HCT116 (cell line): ENCODE measurements around the gene EXOC6B. TPM values are rescaled to one million over a fixed set of nuclear protein-coding genes. Genes with fewer than 3 reads are reported as not detected.

Experiments
- ATAC-seq: fragments of 200-7000 bp; cut with Tn5 transposase; 2 replicates; pipeline ENCODE4 v1.9.1; 2020; ENCODE audit warnings: mild to moderate bottlenecking, moderate library complexity
- BruUV-seq: library from RNA; stranded (reverse); fragments of 400-500 nt; replicated peaks from 2 replicates; lab custom pipeline; 2021; lab: Mats Ljungman, UMichigan
- CTCF ChIA-PET: fragments of 300-600 bp; sonication (Branson Sonifier 250); formaldehyde crosslinking; loops from one replicate; lab custom pipeline; 2021; ENCODE audit warnings: antibody characterized with exemption; lab: Charles Lee
- POLR2A ChIA-PET: fragments of 300-600, 350-600 bp; sonication (Branson Sonifier 250); formaldehyde crosslinking; loops from one replicate; lab custom pipeline; 2021; ENCODE audit warnings: antibody characterized with exemption; lab: Charles Lee
- RAD21 ChIA-PET, 2 experiments: fragments of 300-600 bp; sonication (Branson Sonifier 250); formaldehyde crosslinking; loops; one replicate each; lab custom pipeline; 2023; ENCODE audit warnings: low total read pairs in 2 of 2; ENCODE audit not compliant: uncharacterized antibody in 2 of 2, unreplicated experiment in 2 of 2, low non-redundant PET in 1 of 2; lab: Charles Lee
- DNase-seq: peaks from one replicate; pipeline ENCODE4 v3.0.0-alpha.2; 2010; ENCODE audit warnings: low read depth, low spot score
- H2AFZ ChIP-seq: fragments of 200-600 bp; shearing (Covaris generic), sonication (generic); 2 replicates; pipeline ENCODE4 v1.6.1; 2017; ENCODE audit warnings: low read depth, mixed run types, mixed read lengths, antibody characterized with exemption, low read length; ENCODE audit not compliant: poor library complexity, severe bottlenecking
- H3K27ac ChIP-seq: 2 replicates; pipeline ENCODE4 v1.5.1; 2012; ENCODE audit warnings: low read depth, low read length
- H3K27me3 ChIP-seq: fragments of 200-600 bp; sonication (generic); 2 replicates; pipeline ENCODE4 v1.6.1; 2016; ENCODE audit warnings: mixed run types, low read length, mixed read lengths; ENCODE audit not compliant: insufficient read depth
- H3K36me3 ChIP-seq, 2 experiments: fragments of 200-500 bp in 1 of 2; fragments of 200-600 bp in 1 of 2; sonication (Bioruptor generic) in 1 of 2; sonication (generic) in 1 of 2; 2 replicates each; pipeline versions ENCODE4 v1.5.1 to v1.6.1; 2014 to 2016; ENCODE audit warnings: low read length in 2 of 2, inconsistent platforms in 1 of 2, mixed read lengths in 1 of 2, mixed run types in 1 of 2; ENCODE audit not compliant: insufficient read depth in 2 of 2, control insufficient read depth in 1 of 2
- H3K4me1 ChIP-seq, 2 experiments: fragments of 200-600 bp in 1 of 2; sonication (generic) in 1 of 2; 2 replicates each; pipeline versions ENCODE4 v1.5.1 to v1.6.1; 2012 to 2017; ENCODE audit warnings: low read length in 2 of 2, inconsistent platforms in 1 of 2, mild to moderate bottlenecking in 1 of 2, mixed read lengths in 1 of 2, mixed run types in 1 of 2, moderate library complexity in 1 of 2; ENCODE audit not compliant: insufficient read depth in 2 of 2, control insufficient read depth in 1 of 2
- H3K4me2 ChIP-seq: fragments of 200-600 bp; sonication (generic); 2 replicates; pipeline ENCODE4 v1.6.1; 2017; ENCODE audit warnings: mixed run types, low read length, mixed read lengths
- H3K4me3 ChIP-seq, 2 experiments: fragments of 200-600 bp in 1 of 2; sonication (generic) in 1 of 2; replicated peaks in 1 of 2; 2 replicates each; pipeline ENCODE4 v1.5.1; 2011 to 2016; ENCODE audit warnings: low read length in 2 of 2, control low read depth in 1 of 2, low read depth in 1 of 2, mild to moderate bottlenecking in 1 of 2, mixed read lengths in 1 of 2, mixed run types in 1 of 2
- H3K79me2 ChIP-seq: fragments of 200-600 bp; sonication (generic); 2 replicates; pipeline ENCODE4 v1.6.1; 2017; ENCODE audit warnings: mild to moderate bottlenecking, mixed run types, low read length, moderate library complexity, mixed read lengths; ENCODE audit not compliant: insufficient read depth
- H3K9ac ChIP-seq: fragments of 200-600 bp; sonication (generic); 2 replicates; pipeline ENCODE4 v1.6.1; 2016; ENCODE audit warnings: low read length, mixed read lengths
- H3K9me2 ChIP-seq: fragments of 200-600 bp; sonication (generic), shearing (Covaris generic); 2 replicates; pipeline ENCODE4 v1.6.1; 2017; ENCODE audit warnings: mixed run types, mild to moderate bottlenecking, moderate library complexity; ENCODE audit not compliant: insufficient read depth
- H3K9me3 ChIP-seq, 2 experiments: fragments of 200-500 bp in 1 of 2; fragments of 200-600 bp in 1 of 2; sonication (Bioruptor generic) in 1 of 2; sonication (generic) in 1 of 2; 2 replicates each; pipeline ENCODE4 v1.6.1; 2014 to 2017; ENCODE audit warnings: low read length in 2 of 2, mixed read lengths in 2 of 2, inconsistent platforms in 1 of 2, low read depth in 1 of 2, mild to moderate bottlenecking in 1 of 2, mixed run types in 1 of 2, moderate library complexity in 1 of 2; ENCODE audit not compliant: control insufficient read depth in 1 of 2, insufficient read depth in 1 of 2
- H4K20me1 ChIP-seq: fragments of 200-600 bp; sonication (generic), shearing (Covaris generic); 2 replicates; pipeline ENCODE4 v1.6.1; 2017; ENCODE audit warnings: mixed run types, mild to moderate bottlenecking, moderate library complexity; ENCODE audit not compliant: insufficient read depth
- CEBPB ChIP-seq: IDR thresholded peaks from 2 replicates; pipeline ENCODE4 v1.6.1; 2012; ENCODE audit warnings: low read depth
- ELF1 ChIP-seq: IDR thresholded peaks from 2 replicates; pipeline ENCODE4 v1.6.1; 2012; ENCODE audit warnings: low read depth, borderline replicate concordance
- EZH2 ChIP-seq: fragments of 200-600 bp; sonication (generic); IDR thresholded peaks from 2 replicates; pipeline ENCODE4 v1.6.1; 2017; ENCODE audit warnings: antibody characterized with exemption, mixed run types
- EZH2phosphoT487 ChIP-seq: fragments of 200-600 bp; IDR thresholded peaks from 2 replicates; pipeline ENCODE4 v1.6.1; 2018; ENCODE audit warnings: antibody characterized with exemption, borderline replicate concordance
- FOSL1 ChIP-seq: IDR thresholded peaks from 2 replicates; pipeline ENCODE4 v1.6.1; 2012; ENCODE audit warnings: low read depth
- POLR2A ChIP-seq: IDR thresholded peaks from 2 replicates; pipeline ENCODE4 v1.7.0; 2011; ENCODE audit warnings: borderline replicate concordance; ENCODE audit not compliant: insufficient read depth, insufficient read length; ENCODE audit errors: extremely low read depth
- RAD21 ChIP-seq: IDR thresholded peaks from 2 replicates; pipeline ENCODE4 v1.6.1; 2012; ENCODE audit warnings: low read depth, mild to moderate bottlenecking
- SIN3A ChIP-seq: IDR thresholded peaks from 2 replicates; pipeline ENCODE4 v1.6.1; 2012; ENCODE audit warnings: low read depth
- SRF ChIP-seq: IDR thresholded peaks from 2 replicates; pipeline ENCODE4 v1.6.1; 2012; ENCODE audit warnings: low read depth
- TCF7L2 ChIP-seq: IDR thresholded peaks from 2 replicates; pipeline ENCODE4 v1.7.0; 2011; ENCODE audit warnings: borderline replicate concordance, inconsistent platforms; ENCODE audit not compliant: insufficient read depth, insufficient read length; ENCODE audit errors: extremely low read depth
- intact Hi-C: fragments of 100-400 bp; cut with micrococcal nuclease; formaldehyde crosslinking; loops from 2 replicates; pipeline ENCODE4 v1.10.0; 2022
- total RNA-seq: library from RNA; stranded (reverse); gene quantifications from one replicate; pipeline ENCODE4 v1.2.1, GENCODE V29; 2021; ENCODE audit not compliant: unreplicated experiment
- TF ChIP-seq, protein P1 (sequence below): IDR thresholded peaks from 2 replicates; pipeline ENCODE4 v1.6.1; 2012; ENCODE audit warnings: low read depth
- TF ChIP-seq, protein P2 (sequence below), 3 experiments: fragments of 200-600 bp in 1 of 3; sonication (generic) in 1 of 3; IDR thresholded peaks in 2 of 3; conservative IDR thresholded peaks in 1 of 3; 2 replicates each; pipeline ENCODE4 v1.5.1; 2012 to 2017; ENCODE audit warnings: low read depth in 2 of 3, low read length in 2 of 3, antibody characterized with exemption in 1 of 3, borderline replicate concordance in 1 of 3, control low read depth in 1 of 3, mild to moderate bottlenecking in 1 of 3, mixed read lengths in 1 of 3, mixed run types in 1 of 3, moderate library complexity in 1 of 3; ENCODE audit not compliant: insufficient read depth in 1 of 3
- TF ChIP-seq, protein P3 (sequence below): IDR thresholded peaks from 2 replicates; pipeline ENCODE4 v1.6.1; 2012

EXOC6B gene
- total RNA-seq, 1 experiment from 2014 or later: 25.4 TPM

DNA sequence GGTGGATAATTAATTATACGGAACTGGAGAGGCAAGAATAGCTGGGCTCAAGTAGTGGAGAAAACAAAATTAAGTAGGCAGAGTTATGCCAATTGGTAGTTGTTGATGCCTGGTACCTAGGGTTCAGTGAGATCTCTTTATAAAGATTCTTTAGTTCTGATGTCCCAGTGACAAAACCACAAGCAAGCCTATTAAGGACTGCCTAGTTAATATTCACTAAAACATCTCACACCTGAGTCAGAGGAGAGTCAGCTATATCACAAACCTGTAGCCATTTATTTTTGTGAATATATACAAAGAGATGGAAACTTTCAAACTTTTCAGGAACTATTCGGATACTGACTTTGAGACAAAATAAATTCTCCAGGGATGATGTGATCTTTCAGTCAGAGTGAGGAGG is 464.3 kb downstream of the EXOC6B start (continued):
- TF ChIP-seq, protein P1, sequence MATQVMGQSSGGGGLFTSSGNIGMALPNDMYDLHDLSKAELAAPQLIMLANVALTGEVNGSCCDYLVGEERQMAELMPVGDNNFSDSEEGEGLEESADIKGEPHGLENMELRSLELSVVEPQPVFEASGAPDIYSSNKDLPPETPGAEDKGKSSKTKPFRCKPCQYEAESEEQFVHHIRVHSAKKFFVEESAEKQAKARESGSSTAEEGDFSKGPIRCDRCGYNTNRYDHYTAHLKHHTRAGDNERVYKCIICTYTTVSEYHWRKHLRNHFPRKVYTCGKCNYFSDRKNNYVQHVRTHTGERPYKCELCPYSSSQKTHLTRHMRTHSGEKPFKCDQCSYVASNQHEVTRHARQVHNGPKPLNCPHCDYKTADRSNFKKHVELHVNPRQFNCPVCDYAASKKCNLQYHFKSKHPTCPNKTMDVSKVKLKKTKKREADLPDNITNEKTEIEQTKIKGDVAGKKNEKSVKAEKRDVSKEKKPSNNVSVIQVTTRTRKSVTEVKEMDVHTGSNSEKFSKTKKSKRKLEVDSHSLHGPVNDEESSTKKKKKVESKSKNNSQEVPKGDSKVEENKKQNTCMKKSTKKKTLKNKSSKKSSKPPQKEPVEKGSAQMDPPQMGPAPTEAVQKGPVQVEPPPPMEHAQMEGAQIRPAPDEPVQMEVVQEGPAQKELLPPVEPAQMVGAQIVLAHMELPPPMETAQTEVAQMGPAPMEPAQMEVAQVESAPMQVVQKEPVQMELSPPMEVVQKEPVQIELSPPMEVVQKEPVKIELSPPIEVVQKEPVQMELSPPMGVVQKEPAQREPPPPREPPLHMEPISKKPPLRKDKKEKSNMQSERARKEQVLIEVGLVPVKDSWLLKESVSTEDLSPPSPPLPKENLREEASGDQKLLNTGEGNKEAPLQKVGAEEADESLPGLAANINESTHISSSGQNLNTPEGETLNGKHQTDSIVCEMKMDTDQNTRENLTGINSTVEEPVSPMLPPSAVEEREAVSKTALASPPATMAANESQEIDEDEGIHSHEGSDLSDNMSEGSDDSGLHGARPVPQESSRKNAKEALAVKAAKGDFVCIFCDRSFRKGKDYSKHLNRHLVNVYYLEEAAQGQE: no peak
- TF ChIP-seq, protein P2, sequence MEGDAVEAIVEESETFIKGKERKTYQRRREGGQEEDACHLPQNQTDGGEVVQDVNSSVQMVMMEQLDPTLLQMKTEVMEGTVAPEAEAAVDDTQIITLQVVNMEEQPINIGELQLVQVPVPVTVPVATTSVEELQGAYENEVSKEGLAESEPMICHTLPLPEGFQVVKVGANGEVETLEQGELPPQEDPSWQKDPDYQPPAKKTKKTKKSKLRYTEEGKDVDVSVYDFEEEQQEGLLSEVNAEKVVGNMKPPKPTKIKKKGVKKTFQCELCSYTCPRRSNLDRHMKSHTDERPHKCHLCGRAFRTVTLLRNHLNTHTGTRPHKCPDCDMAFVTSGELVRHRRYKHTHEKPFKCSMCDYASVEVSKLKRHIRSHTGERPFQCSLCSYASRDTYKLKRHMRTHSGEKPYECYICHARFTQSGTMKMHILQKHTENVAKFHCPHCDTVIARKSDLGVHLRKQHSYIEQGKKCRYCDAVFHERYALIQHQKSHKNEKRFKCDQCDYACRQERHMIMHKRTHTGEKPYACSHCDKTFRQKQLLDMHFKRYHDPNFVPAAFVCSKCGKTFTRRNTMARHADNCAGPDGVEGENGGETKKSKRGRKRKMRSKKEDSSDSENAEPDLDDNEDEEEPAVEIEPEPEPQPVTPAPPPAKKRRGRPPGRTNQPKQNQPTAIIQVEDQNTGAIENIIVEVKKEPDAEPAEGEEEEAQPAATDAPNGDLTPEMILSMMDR (IDR thresholded peaks at IDR 0.05 in 2 of 3, conservative IDR thresholded peaks at IDR 0.05 in 1 of 3; ENCODE audit: borderline replicate concordance in 1 of 3, insufficient read depth in 1 of 3, low read depth in 2 of 3, low read length in 2 of 3): no peak
- TF ChIP-seq CEBPB (no peak), EZH2 (no peak), ELF1 (no peak), POLR2A (no peak), TCF7L2 (no peak)
- TF ChIP-seq, protein P3, sequence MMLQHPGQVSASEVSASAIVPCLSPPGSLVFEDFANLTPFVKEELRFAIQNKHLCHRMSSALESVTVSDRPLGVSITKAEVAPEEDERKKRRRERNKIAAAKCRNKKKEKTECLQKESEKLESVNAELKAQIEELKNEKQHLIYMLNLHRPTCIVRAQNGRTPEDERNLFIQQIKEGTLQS: no peak

- H3K79me2 ChIP-seq: no peaks in the 10 kb centered on the region
- no peaks in the 10 kb centered on the region for H3K9me3 ChIP-seq
- no peak overlapping the region for H3K27ac ChIP-seq
- no peaks in the 10 kb centered on the region for H3K9me2 ChIP-seq
- H3K4me2 ChIP-seq: no peak overlapping the region
- BruUV-seq: no TSS peak
- no peak overlapping the region for H2AFZ ChIP-seq
- intact Hi-C loops: no loop called here
- no peak overlapping the region for H3K9ac ChIP-seq
- POLR2A ChIA-PET: no interaction called here
- ATAC-seq (no peak), DNase-seq (no peak)
- RAD21 ChIA-PET: no interaction called here
- no peaks in the 10 kb centered on the region for H3K27me3 ChIP-seq
- no peak overlapping the region for H3K4me3 ChIP-seq
- CTCF ChIA-PET: no interaction called here
- H4K20me1 ChIP-seq: no peaks in the 10 kb centered on the region
- H3K36me3 ChIP-seq: no peaks in the 10 kb centered on the region
- H3K4me1 ChIP-seq: no peaks in the 10 kb centered on the region
- TF ChIP-seq EZH2phosphoT487 (no peak), SIN3A (no peak), SRF (no peak), FOSL1 (no peak), EZH2 (no peak), RAD21 (no peak)
- TF ChIP-seq, protein P1: no peak
- TF ChIP-seq, protein P2 (IDR thresholded peaks at IDR 0.05 in 2 of 3, conservative IDR thresholded peaks at IDR 0.05 in 1 of 3; ENCODE audit: borderline replicate concordance in 1 of 3, insufficient read depth in 1 of 3, low read depth in 2 of 3, low read length in 2 of 3): no peak
Measured at GRCh38 chr2:72361042-72361441, 464.8 kb downstream of the EXOC6B start.
